OCI-LY7 (cell line): ENCODE measurements around the gene ABCC12.

Source experiments
- CTCF ChIP-seq: fragments of 200-600 bp; sonication (generic); conservative IDR thresholded peaks from 2 replicates; pipeline ENCODE4 v1.5.1; 2014; ENCODE audit warnings: mild to moderate bottlenecking, antibody characterized with exemption, low read length, moderate library complexity, mixed read lengths
- EZH2phosphoT487 ChIP-seq: fragments of 200-600 bp; sonication (generic); IDR thresholded peaks from 2 replicates; pipeline ENCODE4 v1.6.1; 2018; ENCODE audit warnings: low read depth, borderline replicate concordance, mild to moderate bottlenecking, mixed run types, antibody characterized with exemption, low read length, moderate library complexity, mixed read lengths

GRCh38 chr16:48176635-48177408, 21.0 kb upstream of the ABCC12 start:
- no peak for TF ChIP-seq CTCF
- no peak for TF ChIP-seq EZH2phosphoT487
